H4 (cell line): ENCODE results near the gene MAGI2. TPM values are rescaled to one million over a fixed set of nuclear protein-coding genes. Genes with fewer than 3 reads are reported as not detected.

ENCODE experiments used
- DNase-seq: peaks from one replicate; pipeline ENCODE4 v3.0.0-alpha.2; 2015; ENCODE audit warnings: low spot score
- total RNA-seq: library from RNA; depleted of rRNA; stranded (reverse); fragments of >200 nt; shearing (Covaris generic); gene quantifications from 2 replicates; pipeline ENCODE4 v1.2.3, GENCODE V29; 2014

MAGI2 gene
- total RNA-seq, 1 experiment from 2014 or later = 1.8 TPM

- no peak for DNase-seq
These were observed 1273.5 kb downstream of the MAGI2 start for GRCh38 chr7:78179827-78180477.

- no peak for DNase-seq
These were observed 1274.3 kb downstream of the MAGI2 start for GRCh38 chr7:78179211-78179610.

DNA sequence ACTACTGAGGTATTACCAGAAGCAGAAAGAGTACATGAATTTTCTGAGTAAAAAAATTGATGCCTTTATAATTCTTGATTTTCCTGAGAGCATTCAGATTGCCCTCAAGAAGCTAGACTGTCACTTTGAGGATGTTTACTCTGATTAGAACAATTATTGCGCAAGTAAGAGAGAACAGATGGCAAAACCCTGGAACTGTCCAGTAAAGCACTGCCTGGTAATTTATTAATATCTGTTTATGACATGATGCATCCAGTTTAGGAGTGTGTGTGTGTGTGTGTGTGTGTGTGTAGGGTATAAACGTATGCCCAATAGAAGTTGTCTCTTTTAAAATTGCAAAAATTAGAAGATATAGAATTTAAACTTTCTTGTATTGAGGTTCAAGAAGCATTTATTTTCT lies 1275.1 kb downstream of the MAGI2 start:
- no peak for DNase-seq

GRCh38 chr7:78176171-78176570 lies 1277.3 kb downstream of the MAGI2 start:
- DNase-seq = peak; percentile 27

DNA sequence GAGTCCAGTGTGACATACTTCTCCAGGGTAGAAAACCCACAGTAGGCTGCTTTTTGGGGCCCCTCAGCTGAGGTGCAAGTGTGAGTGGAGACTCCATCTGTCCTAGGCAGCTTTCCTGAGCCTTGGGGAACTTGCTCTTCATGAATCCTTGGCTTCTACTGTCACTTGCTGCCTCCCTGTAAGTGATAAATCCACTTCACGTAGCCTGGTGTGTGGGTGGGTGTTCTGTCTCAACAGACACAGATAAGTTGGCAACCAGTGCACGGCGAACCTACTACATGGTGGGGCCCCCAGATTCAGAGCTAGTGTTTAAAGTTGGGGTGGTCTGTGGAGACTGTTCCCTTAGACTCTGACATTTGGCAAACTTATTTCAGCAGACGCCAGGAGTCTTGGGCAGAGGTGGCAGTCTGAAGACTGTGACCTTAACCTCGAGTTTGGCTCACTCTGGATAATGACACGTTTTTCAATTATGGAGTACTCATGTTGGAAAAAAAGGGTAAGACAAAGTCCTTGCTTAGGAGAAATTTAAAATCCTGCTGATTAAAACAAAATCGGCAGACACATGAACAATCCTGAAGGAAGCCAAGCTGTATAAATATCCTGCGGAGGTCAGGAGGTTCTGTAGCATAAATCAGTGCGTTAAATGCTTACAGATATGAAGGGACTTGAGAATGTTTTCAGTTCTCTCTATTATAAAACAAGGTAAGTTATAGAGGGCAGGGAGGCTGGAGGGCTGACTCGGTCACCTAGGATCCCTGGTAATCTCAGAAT lies 1278.0 kb downstream of the MAGI2 start:
- no peak for DNase-seq

- DNase-seq = no peak
These were observed 1279.8 kb downstream of the MAGI2 start for GRCh38 chr7:78173666-78174065.

DNA sequence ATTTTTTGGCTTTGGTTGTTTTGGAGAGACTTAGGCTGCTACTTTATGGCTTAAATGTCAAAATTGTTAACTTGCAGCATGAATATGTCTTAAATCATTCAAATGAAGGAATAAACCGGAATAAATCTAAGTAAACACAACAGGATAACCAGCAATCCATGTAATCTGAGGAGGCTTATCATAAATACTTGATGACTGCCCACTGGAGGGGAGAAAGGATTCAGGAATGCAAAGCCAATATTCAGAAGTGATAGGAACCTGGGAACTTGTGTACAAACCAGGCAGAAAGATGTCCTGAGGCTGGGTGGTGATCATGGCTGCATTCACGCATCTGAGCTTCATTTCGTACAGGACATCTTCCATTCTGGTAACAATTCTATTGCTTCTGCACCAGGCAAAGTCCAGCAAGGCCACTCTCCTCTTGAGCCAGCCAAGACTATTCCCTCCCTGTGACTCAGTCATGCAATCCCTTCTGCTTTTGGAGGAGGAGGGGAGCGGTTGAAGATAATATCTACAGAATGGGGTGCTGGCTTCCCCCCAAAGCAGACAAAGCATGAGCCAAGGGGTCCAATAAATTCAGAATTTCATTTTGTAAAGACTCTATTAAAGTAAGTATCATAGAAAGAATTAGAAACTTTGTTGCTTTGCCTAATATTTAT lies 1280.4 kb downstream of the MAGI2 start:
- DNase-seq = no peak

GRCh38 chr7:78172267-78172757 lies 1281.2 kb downstream of the MAGI2 start:
- no peak for DNase-seq

- no peak for DNase-seq
These were observed 1282.1 kb downstream of the MAGI2 start for GRCh38 chr7:78171398-78171797.

- DNase-seq = no peak
These were observed 1282.7 kb downstream of the MAGI2 start for GRCh38 chr7:78170815-78171214.

GRCh38 chr7:78169992-78170391 lies 1283.5 kb downstream of the MAGI2 start:
- no peak for DNase-seq

GRCh38 chr7:78168865-78169264 lies 1284.6 kb downstream of the MAGI2 start:
- DNase-seq = no peak

DNA sequence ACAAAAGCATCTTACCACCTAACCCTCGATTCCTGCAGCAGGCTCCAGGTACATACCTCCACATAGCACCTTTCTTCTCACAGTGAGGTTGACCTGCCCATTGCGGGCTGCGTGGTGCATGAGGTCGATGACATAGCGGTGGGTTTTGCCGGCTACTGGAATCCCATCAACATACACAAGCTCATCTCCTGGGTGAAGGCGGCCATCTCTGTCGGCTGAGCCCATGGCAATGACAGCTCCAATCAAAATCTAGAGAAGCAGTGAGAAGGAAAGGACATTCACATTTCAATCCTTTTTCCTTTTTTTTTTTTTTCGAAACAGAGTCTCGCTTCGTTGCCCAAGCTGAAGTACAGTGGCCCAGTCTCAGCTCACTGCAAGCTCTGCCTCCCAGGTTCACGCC lies 1285.6 kb downstream of the MAGI2 start:
- DNase-seq = no peak

DNA sequence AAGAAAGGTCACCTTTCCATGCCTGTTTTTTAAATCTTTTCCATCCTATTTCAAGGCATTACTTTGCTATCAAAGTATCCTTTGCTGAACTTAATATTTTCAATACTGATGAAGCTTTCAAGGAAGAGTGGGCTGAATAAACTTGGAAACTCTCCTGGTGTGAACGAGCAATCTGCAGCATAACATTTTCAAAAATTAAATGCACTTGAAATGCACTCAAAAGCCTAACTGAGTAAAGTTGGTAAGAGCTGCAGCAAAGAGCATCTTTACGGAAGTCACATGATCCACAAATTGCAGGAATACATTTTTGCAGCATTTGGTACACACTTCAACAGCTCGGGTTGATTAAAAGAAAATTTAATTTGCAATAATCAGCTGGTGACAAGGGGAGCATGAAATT lies 1287.6 kb downstream of the MAGI2 start:
- no peak for DNase-seq

DNA sequence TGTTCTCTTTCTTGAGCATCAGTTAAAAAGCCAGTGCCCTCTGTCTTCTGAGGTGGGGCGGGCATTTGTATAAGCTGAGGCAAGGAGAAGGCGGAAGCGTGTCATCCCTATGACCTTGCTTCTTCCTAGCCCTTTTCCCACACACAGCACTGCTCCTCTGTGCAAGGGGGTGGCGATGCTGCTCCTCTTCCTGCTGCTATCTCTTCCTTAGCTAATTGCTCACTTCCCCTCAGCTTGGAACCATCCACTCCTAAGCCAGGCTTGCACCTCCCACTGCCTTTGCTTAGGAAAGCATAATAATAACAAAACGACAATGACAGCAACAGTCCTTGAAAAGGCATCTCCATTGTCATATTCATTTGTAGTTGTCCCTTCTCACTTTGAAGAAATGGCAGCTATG lies 1288.0 kb downstream of the MAGI2 start:
- no peak for DNase-seq

DNA sequence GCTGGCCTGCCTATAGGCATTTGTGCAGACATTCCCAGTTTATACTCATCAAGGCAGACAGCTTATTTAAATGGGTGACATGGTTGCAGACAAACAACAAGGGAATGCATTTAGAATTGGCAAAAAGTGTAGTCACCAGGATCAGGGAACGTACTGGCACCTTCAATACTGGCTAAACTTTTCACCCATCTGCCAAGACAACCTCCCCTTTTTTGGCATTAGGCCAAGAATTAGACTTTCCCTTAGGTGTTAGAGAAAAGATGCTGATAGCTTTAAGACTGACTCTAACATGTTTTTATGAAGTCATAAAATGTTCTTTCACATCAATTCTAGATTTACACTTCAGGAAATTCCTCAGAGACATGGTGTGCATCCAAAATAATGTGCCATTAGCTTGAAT lies 1289.0 kb downstream of the MAGI2 start:
- DNase-seq = no peak

- DNase-seq = no peak
These were observed 1291.7 kb downstream of the MAGI2 start for GRCh38 chr7:78161781-78162180.

- DNase-seq = no peak
These were observed 1293.9 kb downstream of the MAGI2 start for GRCh38 chr7:78159545-78159944.

DNA sequence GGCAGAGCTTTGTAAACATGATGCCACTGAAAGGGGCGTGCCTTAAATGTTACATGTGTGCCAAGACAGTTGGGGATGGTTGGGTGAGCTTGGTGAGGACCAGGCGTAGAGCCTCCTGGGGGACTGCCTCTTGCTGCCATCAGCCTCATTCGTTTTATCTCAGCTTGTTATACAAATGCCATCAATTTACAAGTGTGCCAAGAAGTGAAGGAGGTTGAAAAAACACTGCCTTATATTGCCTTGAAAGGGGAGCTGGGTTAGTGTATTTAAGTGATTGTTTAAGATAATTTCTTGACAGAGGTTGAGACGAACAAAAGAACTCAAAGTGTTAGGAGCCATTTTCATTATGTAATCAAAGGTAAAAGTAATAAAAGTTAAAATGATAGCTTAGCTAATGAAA lies 1300.2 kb downstream of the MAGI2 start:
- DNase-seq = no peak

- peak; percentile 96 for DNase-seq
These were observed 1302.2 kb downstream of the MAGI2 start for GRCh38 chr7:78151229-78151628.

DNA sequence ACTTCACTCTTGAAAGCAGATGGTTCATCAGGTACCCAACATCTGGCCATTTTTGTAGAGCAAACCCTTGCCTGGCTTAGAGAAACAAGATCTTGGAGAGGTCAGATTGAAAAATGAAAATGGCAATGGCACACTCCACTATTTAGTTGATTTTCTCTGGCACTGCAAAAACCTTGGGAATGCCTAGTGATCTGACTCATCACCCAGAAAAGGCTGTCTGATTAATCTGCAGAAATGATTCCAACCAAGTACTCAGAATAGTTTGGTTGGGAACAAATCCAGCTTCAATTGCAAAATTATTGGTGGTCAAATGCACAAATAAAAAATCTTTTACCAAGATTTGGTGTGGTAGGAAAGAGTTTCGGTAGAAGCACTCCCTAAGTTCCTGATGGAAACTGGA lies 1303.7 kb downstream of the MAGI2 start:
- DNase-seq = no peak

GRCh38 chr7:78148166-78148894 lies 1305.1 kb downstream of the MAGI2 start:
- no peak for DNase-seq
